Thyroid gland (tissue), 4 donors: ENCODE results near the gene MRPS9. TPM values are rescaled to one million over a fixed set of nuclear protein-coding genes. Genes with fewer than 3 reads are reported as not detected.

ENCODE experiments used
- DNase-seq, 2 donors: peaks; one replicate each; pipeline ENCODE4 v3.0.0-alpha.2; 2019
- H3K27ac ChIP-seq, 3 donors: fragments of 200-600 bp; sonication (generic); 1 replicate in 2 of 3; 2 replicates in 1 of 3; pipeline ENCODE4 v1.5.1; 2016 to 2019; ENCODE audit warnings: mild to moderate bottlenecking in 1 of 3, moderate library complexity in 1 of 3
- H3K27me3 ChIP-seq: fragments of 200-600 bp; sonication (generic); one replicate; pipeline ENCODE4 v1.5.1; 2019
- H3K36me3 ChIP-seq, 2 donors: fragments of 200-600 bp; sonication (generic); one replicate each; pipeline ENCODE4 v1.5.1; 2016 to 2019
- H3K4me1 ChIP-seq, 2 donors: fragments of 200-600 bp; sonication (generic); one replicate each; pipeline ENCODE4 v1.5.1; 2017 to 2019
- H3K4me3 ChIP-seq, 3 donors: fragments of 200-600 bp; sonication (generic); replicated peaks in 1 of 3; 1 replicate in 2 of 3; 2 replicates in 1 of 3; pipeline ENCODE4 v1.5.1; 2016; ENCODE audit warnings: mild to moderate bottlenecking in 1 of 3
- H3K9me3 ChIP-seq: fragments of 200-600 bp; sonication (generic); one replicate; pipeline ENCODE4 v1.5.1; 2017
- CTCF ChIP-seq, 6 experiments: fragments of 200-600 bp in 3 of 6; fragments of 450-650 bp in 3 of 6; sonication (generic) in 3 of 6; IDR thresholded peaks; one replicate each; pipeline ENCODE4 v1.5.1; 2016 to 2019; ENCODE audit warnings: antibody characterized with exemption in 6 of 6, mild to moderate bottlenecking in 2 of 6, inconsistent platforms in 1 of 6, moderate library complexity in 1 of 6
- POLR2A ChIP-seq, 2 donors: fragments of 450-650 bp; IDR thresholded peaks; one replicate each; pipeline ENCODE4 v1.6.1; 2017; ENCODE audit warnings: antibody characterized with exemption in 2 of 2, mild to moderate bottlenecking in 2 of 2, moderate library complexity in 1 of 2
- WGBS, 2 donors: methylation state at CpG; one replicate each; pipeline ENCODE4 v1.1.5; 2017; 5-methylcytosine and 5-hydroxymethylcytosine counted together
- intact Hi-C: fragments of 100-400 bp; cut with DNase I; formaldehyde crosslinking; loops from one replicate; pipeline ENCODE4 v1.15.1; 2023
- total RNA-seq, 4 donors: library from RNA; depleted of rRNA; stranded (reverse); fragments of >200 nt; gene quantifications; one replicate each; pipeline ENCODE4 v1.2.3, GENCODE V29; 2016

Gene MRPS9
- total RNA-seq, 4 donors from 2014 or later: 20.1 to 26.5 (median 21.5) TPM

GRCh38 chr2:105110295-105110829 is 72.5 kb downstream of the MRPS9 start:
- H3K4me1 ChIP-seq: no peaks in the 10 kb centered on the region
- H3K27ac ChIP-seq: no peak overlapping the region
- intact Hi-C loops: loop anchor here (10.0 kb wide), 1 partner anchor 414 kb away; no protein-coding TSS in a partner anchor
- WGBS, 2 donors: 91% methylated on average over 5 of the region's 5 CpGs
- TF ChIP-seq CTCF (IDR thresholded peaks at IDR 0.05) (no peak), POLR2A (IDR thresholded peaks at IDR 0.05) (no peak)
- H3K4me3 ChIP-seq: no peak overlapping the region
- H3K36me3 ChIP-seq: no peaks in the 10 kb centered on the region
- DNase-seq: no peak
- no peaks in the 10 kb centered on the region for H3K27me3 ChIP-seq
- H3K9me3 ChIP-seq: no peaks in the 10 kb centered on the region

- WGBS, 2 donors: 86 to 87% methylated on average over 14 to 15 of the region's 15 CpGs
- no peaks in the 10 kb centered on the region for H3K4me1 ChIP-seq
- no peaks in the 10 kb centered on the region for H3K36me3 ChIP-seq
- no peak for DNase-seq
- H3K9me3 ChIP-seq: no peaks in the 10 kb centered on the region
- H3K27me3 ChIP-seq: no peaks in the 10 kb centered on the region
- TF ChIP-seq CTCF (IDR thresholded peaks at IDR 0.05): no peak
- TF ChIP-seq POLR2A (IDR thresholded peaks at IDR 0.05): no peak
- no peak overlapping the region for H3K27ac ChIP-seq
- intact Hi-C loops: loop anchor here (2.0 to 10.0 kb wide), 2 partner anchors 123 to 413 kb away; no protein-coding TSS in a partner anchor
- no peak overlapping the region for H3K4me3 ChIP-seq
These were observed 73.7 kb downstream of the MRPS9 start for GRCh38 chr2:105111365-105112150.

GRCh38 chr2:105112345-105112744 is 74.5 kb downstream of the MRPS9 start:
- no peaks in the 10 kb centered on the region for H3K36me3 ChIP-seq
- intact Hi-C loops: loop anchor here (2.0 to 10.0 kb wide), 2 partner anchors 122 to 412 kb away; no protein-coding TSS in a partner anchor
- WGBS, 2 donors: 71 to 88% methylated on average over 12 of the region's 12 CpGs
- H3K4me1 ChIP-seq: no peaks in the 10 kb centered on the region
- H3K27ac ChIP-seq: no peak overlapping the region
- H3K9me3 ChIP-seq: no peaks in the 10 kb centered on the region
- no peak for TF ChIP-seq CTCF (IDR thresholded peaks at IDR 0.05)
- no peak for TF ChIP-seq POLR2A (IDR thresholded peaks at IDR 0.05)
- no peak overlapping the region for H3K4me3 ChIP-seq
- no peak for DNase-seq
- H3K27me3 ChIP-seq: no peaks in the 10 kb centered on the region

DNA sequence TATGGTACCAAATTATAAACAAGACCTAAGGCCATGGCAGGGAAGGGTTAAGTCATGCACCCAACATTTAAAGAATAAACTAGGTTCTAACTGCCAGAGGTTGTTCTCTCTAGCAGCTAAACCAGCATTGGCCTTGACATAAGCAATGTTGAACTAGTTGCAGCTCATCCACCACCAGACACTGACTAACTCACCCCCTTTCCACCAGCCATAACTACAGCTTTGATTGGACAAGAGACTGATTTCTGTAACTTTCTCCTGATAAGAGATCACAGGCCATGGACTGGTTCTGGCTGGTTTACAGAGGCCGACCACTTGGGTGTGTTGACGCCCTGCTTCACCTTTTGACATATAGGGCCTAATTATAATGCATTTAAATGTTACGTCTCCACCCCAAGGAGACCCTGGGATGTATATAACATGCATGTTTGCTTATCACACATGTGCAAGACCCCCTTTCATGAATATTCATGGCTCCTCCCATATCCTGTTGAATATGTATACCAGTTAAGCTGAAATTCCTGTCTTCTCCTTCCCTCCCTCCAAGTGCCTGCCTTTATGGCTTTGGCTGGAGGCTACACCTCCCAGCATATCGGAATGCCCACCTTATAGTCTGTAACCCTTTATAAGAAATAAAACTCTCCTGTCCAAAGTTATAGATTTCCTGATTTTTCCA is 75.9 kb downstream of the MRPS9 start:
- intact Hi-C loops: loop anchor here (2.0 to 10.0 kb wide), 2 partner anchors 121 to 411 kb away; no protein-coding TSS in a partner anchor
- no peak overlapping the region for H3K4me3 ChIP-seq
- no peaks in the 10 kb centered on the region for H3K4me1 ChIP-seq
- H3K27me3 ChIP-seq: no peaks in the 10 kb centered on the region
- no peaks in the 10 kb centered on the region for H3K36me3 ChIP-seq
- 73 to 84% methylated on average over 4 of the region's 4 CpGs for WGBS, 2 donors
- H3K9me3 ChIP-seq: no peaks in the 10 kb centered on the region
- no peak overlapping the region for H3K27ac ChIP-seq
- no peak for DNase-seq
- no peak for TF ChIP-seq CTCF (IDR thresholded peaks at IDR 0.05)
- TF ChIP-seq POLR2A (IDR thresholded peaks at IDR 0.05): no peak
